Limb (tissue), 2 donors: ENCODE results near the gene SCRN2.

Source experiments
- DNase-seq, 2 donors: peaks; one replicate each; pipeline ENCODE4 v3.0.0-alpha.2; 2016; ENCODE audit errors: extremely low spot score in 2 of 2

SCRN2 gene

GRCh38 chr17:47840742-47841487 is at the start of gene SCRN2:
SCRN2 (minus strand) TSS chr17:47841273; CDS start chr17:47840843, 430 bp downstream.
- peak; percentile 81 to 94 for DNase-seq

- peak; percentile 75 to 92 for DNase-seq
Measured at GRCh38 chr17:47889734-47890529, 48.9 kb upstream of the SCRN2 start.

DNA sequence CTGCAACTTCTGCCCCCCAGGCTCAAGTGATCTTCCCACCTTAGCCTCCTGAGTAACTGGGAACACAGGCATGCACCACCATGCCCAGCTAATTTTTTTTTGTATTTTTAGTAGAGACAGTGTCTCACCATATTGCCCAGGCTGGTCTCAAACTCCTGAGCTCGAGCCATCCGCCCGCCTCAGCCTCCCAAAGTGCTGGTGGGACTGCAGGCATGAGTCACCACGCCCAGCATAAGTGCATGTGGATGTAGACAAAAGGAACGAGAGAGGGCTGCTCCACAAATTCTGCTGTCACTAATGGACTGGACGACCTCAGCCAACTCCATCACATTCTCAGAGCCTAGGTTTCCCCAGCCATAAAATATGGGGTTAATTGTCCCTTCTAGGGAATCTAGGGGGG is 47.2 kb upstream of the SCRN2 start:
- no peak for DNase-seq

GRCh38 chr17:47884905-47885730 is 44.0 kb upstream of the SCRN2 start:
- no peak for DNase-seq

DNA sequence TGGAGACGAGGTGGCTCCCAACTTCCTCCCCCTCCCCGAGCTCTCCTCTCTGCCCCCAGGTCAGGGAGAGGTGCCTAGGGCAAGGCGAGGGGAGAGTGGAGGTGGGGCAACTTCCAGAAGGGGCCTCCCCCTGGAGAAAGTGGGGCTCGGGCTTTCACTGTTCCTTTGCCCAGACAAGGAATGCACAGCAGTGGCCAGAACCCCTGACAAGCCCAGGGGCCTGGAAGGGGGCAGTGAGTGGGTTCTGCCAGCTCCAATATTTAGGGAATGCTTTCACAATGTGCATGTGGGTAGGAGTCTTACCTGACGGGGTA is 43.3 kb upstream of the SCRN2 start:
- no peak for DNase-seq

GRCh38 chr17:47883589-47884426 is 42.7 kb upstream of the SCRN2 start:
- DNase-seq = no peak

GRCh38 chr17:47882695-47883588 is 41.9 kb upstream of the SCRN2 start:
- DNase-seq = no peak

DNA sequence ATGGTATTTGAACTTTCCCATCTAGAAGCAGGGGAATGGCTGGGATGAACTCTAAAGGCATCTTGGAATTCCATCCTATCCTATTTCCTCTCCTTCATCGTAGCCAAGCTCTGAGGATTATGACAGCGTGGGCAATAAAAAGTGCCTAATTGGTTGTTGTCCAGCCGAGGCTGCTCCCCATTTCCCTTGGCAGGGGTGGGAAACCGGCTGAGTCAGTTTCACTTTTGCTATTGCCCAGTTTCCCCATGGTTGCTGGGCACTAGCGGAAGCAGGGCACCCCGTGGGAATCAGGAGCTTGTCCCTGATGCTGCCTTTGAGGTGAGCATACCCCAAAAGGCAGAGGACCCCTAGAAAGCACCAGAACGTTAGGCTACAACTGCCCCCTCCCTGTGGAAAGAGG is 41.2 kb upstream of the SCRN2 start:
- no peak for DNase-seq

DNA sequence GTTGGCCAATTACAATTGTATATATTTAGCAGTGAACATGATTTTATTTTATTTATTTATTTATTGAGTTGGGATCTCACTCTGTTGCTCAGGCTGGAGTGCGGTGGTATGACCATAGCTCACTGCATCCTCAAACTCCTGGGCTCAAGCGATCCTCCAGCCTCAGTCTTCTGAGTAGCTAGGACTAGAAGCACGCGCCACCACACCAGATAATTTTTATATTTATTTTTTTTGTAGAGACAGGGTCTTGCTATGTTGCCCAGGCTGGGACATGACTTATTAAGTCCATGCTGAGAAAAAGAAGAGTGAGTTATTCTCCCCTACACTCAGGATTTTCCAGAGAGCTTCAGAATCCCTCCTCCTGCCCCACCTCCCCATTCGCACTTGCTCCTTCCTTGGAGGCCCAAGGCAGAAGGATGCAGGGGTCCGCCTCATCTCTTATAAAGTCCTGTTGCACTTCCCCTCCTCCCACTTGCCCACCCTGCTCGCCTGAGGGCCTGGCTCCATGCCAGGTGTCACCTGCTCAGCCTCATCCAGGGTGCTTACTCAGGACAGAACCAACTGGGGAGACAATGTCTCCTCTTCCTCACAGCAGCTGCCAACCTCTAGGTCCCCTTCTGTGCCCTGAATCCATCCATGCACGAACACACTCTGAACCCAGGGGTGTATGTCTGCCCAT is 38.8 kb upstream of the SCRN2 start:
- no peak for DNase-seq

- no peak for DNase-seq
Measured at GRCh38 chr17:47879028-47879585, 38.0 kb upstream of the SCRN2 start.

GRCh38 chr17:47878203-47879027 is 37.3 kb upstream of the SCRN2 start:
- DNase-seq = no peak

- no peak for DNase-seq
Measured at GRCh38 chr17:47877368-47878034, 36.4 kb upstream of the SCRN2 start.

DNA sequence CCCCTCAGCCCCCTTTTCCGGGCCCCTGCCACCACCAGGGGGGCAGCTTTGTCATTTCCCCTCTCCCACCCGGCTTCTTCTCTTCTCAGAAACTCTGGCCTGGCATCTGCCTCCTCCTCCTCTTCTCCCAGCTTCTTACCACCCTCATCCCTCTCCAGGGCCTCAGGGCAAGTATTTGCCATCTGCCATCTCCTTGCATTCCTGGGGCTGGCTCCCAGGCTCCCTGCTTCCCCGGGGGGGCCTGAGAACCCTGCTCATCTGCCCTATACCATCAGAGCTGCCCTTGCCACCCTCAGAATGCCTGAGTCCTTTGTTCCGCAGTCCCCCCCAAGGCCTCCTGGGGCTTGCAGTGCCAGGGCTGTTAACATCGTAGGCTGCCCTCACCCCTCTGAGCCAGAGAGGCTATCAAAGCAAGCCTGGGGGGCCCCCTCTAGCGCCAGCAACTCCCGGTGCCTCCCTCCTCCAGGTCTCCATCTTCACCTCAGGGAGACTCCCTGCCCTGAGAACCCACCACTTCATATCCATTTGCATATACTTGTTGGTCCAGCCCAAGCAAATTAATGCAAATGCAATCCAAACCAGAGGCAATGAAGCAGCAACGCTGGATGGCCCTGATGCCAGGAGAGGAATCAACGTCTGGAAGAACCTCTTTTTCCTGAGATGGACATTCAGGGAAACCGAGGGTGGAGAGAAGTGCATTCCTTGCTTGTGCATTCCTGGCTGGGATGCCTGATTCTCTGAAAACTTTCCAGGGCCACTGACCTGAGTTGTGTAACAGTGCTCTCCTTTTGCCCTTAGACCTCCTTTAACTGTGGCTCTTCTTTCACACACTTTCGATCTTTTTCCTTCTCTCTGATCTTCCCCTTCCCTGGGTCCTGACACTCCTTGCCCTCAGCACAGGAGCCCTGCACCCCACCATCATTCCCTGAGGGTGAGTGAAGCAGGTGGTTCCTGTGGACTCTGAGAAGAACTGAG is 34.2 kb upstream of the SCRN2 start:
- no peak for DNase-seq

DNA sequence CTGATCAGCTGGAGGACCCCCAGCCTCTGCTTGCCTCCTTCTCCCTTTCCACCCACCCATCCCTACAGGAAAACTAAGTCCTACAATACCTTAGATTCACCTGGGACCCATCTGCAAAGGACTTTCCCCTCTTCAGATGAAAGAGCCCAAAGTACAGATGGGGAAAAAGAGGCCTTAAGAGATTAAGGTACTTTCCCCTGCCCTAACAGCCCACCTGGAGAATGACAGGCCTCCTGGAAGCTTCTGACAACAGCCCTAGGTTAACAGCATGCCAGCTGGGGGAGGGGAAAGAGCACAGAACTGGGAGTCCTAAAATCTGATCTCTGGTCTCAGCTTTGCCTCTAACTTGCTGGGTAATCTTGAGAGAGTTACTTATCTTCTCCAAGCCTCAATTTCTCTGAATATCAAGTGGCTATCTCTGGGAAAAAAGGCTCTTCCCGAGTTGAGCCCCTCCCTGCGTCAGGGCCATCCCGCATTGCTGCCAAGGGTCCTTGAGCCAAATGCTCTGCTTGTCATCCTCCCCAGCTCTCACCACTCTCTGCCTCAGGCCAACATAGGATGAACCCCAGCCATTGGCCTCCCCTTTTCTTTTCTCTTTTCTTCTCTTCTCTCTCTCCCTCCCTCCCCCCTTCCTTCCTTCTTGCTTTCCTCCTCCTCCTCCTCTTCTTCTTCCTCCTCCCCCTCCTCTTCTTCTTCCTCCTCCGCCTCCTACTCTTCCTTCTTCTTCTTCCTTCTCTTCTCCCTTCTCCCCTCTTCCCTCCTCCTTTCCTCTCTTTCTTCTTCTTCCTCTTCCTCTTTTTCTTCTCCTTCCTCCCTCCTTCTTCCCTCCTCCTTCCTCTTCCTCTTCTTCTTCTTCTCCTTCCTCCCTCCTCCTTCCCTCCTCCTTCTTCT is 32.4 kb upstream of the SCRN2 start:
- no peak for DNase-seq

DNA sequence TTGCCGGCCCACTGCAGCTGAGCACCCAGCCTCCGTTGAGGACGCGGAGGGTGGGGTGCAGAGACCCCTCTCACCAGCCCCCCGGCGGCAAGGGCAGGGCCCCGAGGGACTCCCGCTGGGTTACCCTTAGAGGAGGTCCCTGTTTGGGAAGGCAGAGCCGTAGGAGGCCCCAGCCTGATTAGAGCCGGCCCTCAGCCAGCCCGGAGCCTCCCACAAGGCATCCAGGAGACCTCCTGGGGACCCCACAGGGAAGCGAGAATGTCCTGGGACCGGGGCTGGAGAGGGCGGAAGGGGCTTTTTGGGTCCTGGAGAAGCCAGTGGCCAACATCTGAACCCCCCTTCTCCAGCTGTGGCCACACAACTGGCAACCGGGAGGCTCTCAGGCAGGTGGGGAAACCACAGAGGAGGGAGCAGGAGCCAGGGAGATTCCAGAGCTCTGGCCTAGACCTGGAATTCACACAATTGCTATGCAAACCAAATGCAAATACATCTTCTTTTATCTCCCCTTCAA is 31.6 kb upstream of the SCRN2 start:
- DNase-seq = no peak
